ENCODE measurements around the gene CORO2A. TPM values are rescaled to one million over a fixed set of nuclear protein-coding genes. Genes with fewer than 3 reads are reported as not detected.

CORO2A gene
- total RNA-seq, 1 experiment from 2014 or later: 30.5 TPM

DNA sequence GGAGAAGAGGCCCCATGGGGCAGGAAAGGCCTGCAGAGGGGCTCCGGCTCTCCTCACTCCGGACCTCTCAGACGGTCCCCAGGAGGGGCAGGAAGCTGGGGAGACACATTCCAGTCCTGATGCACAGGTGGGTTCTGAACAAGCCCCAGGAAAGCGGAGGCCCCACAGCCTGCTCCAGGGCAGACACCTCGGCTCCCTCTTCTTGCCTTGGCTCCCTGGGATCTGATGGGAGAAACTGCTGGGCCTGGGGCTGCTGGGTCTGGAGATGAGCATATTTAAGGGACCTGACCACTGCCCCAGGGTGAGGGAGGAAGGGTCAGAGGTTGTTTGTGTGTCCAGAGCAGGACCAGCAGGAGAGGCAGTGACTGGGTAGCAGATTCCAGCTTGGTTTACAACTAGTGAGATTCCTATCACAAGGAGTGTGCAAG, 1.2 kb downstream of the CORO2A start:
- Histone ChIP-seq H3K36me3 (replicated peaks; ENCODE audit: control insufficient read depth, insufficient read depth, low read length) (no peaks in the 10 kb centered on the region; the same call in 1 of the 2 replicates), H3K4me3 (ENCODE audit: insufficient read depth, low read depth, low read length) (peak overlapping the region; percentile 83), H3K27me3 (ENCODE audit: control insufficient read depth, insufficient read depth, low read length) (no peaks in the 10 kb centered on the region)
- DNase-seq: peak; percentile 50

- no peaks in the 10 kb centered on the region for H3K27me3 ChIP-seq (ENCODE audit: control insufficient read depth, insufficient read depth, low read length)
- H3K36me3 ChIP-seq (replicated peaks; ENCODE audit: control insufficient read depth, insufficient read depth, low read length): no peaks in the 10 kb centered on the region; the same call in 1 of the 2 replicates
- DNase-seq: no peak
- no peak overlapping the region for H3K4me3 ChIP-seq (ENCODE audit: insufficient read depth, low read depth, low read length)
Measured at GRCh38 chr9:98190757-98191105, 1.7 kb downstream of the CORO2A start.

GRCh38 chr9:98189412-98189811, 3.0 kb downstream of the CORO2A start:
- H3K36me3 ChIP-seq (replicated peaks; ENCODE audit: control insufficient read depth, insufficient read depth, low read length): no peaks in the 10 kb centered on the region; the same call in 1 of the 2 replicates
- H3K27me3 ChIP-seq (ENCODE audit: control insufficient read depth, insufficient read depth, low read length): no peaks in the 10 kb centered on the region
- no peak for DNase-seq
- no peak overlapping the region for H3K4me3 ChIP-seq (ENCODE audit: insufficient read depth, low read depth, low read length)

DNA sequence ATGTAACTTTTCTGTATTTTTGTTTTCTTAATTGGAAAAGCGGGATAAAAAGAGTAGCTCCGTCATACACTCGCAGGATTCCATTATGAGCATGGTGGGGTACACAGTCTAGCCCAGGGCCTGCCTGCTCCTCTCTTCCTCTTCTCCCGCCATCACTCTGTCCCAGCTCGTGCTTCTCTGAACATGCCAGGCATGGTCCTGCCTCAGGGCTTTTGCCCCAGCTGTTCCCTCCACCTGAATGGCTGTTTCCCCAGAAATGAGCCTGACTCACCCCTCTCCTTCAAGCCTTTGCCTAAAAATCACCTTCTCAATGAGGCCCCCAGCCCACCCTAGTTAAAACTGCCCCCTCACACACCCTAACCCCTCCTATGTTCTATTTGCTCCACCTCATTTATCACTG, 4.5 kb downstream of the CORO2A start:
- Histone ChIP-seq H3K36me3 (replicated peaks; ENCODE audit: control insufficient read depth, insufficient read depth, low read length) (no peaks in the 10 kb centered on the region; the same call in 1 of the 2 replicates), H3K4me3 (ENCODE audit: insufficient read depth, low read depth, low read length) (no peak overlapping the region), H3K27me3 (ENCODE audit: control insufficient read depth, insufficient read depth, low read length) (no peaks in the 10 kb centered on the region)
- DNase-seq: no peak

GRCh38 chr9:98186236-98186635, 6.2 kb downstream of the CORO2A start:
- H3K36me3 ChIP-seq (replicated peaks; ENCODE audit: control insufficient read depth, insufficient read depth, low read length): no peaks in the 10 kb centered on the region; the same call in 1 of the 2 replicates
- H3K27me3 ChIP-seq (ENCODE audit: control insufficient read depth, insufficient read depth, low read length): no peaks in the 10 kb centered on the region
- no peak for DNase-seq
- H3K4me3 ChIP-seq (ENCODE audit: insufficient read depth, low read depth, low read length): no peak overlapping the region

DNA sequence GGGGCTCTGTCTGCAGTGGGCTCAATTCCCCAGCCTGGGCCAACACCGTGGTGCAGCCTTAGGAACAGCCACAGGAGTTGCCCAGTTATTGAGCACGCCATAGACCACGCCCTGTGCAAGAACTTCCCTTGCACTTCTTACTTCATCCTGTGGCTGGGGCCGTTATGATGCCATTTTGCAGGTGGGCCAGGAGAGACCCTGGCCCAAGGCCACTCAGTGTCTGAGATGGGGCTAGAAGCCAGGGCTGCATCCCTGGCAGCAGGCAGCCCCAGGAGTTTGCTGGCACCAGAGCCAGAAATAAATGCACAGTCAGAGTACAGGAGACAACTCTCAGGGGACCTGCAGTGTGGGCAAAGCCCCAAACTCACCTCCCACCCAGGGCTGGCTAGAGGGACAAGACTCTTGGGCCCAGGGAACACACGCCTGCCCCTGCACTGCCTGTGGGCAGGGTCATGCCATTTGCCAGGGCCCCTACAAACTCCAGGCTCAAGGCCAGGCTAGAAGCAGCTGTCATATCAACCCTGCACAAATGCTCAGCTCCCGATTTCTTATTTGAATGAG, 6.7 kb downstream of the CORO2A start:
- Histone ChIP-seq H3K36me3 (replicated peaks; ENCODE audit: control insufficient read depth, insufficient read depth, low read length) (no peaks in the 10 kb centered on the region), H3K27me3 (ENCODE audit: control insufficient read depth, insufficient read depth, low read length) (no peaks in the 10 kb centered on the region), H3K4me3 (ENCODE audit: insufficient read depth, low read depth, low read length) (no peak overlapping the region)
- DNase-seq: no peak

- no peaks in the 10 kb centered on the region for H3K36me3 ChIP-seq (replicated peaks; ENCODE audit: control insufficient read depth, insufficient read depth, low read length)
- no peak overlapping the region for H3K4me3 ChIP-seq (ENCODE audit: insufficient read depth, low read depth, low read length)
- no peaks in the 10 kb centered on the region for H3K27me3 ChIP-seq (ENCODE audit: control insufficient read depth, insufficient read depth, low read length)
- no peak for DNase-seq
Measured at GRCh38 chr9:98185021-98185567, 7.3 kb downstream of the CORO2A start.

- Histone ChIP-seq H3K4me3 (ENCODE audit: insufficient read depth, low read depth, low read length) (no peak overlapping the region), H3K36me3 (replicated peaks; ENCODE audit: control insufficient read depth, insufficient read depth, low read length) (no peaks in the 10 kb centered on the region), H3K27me3 (ENCODE audit: control insufficient read depth, insufficient read depth, low read length) (no peaks in the 10 kb centered on the region)
- DNase-seq: no peak
Measured at GRCh38 chr9:98184326-98184725, 8.1 kb downstream of the CORO2A start.

DNA sequence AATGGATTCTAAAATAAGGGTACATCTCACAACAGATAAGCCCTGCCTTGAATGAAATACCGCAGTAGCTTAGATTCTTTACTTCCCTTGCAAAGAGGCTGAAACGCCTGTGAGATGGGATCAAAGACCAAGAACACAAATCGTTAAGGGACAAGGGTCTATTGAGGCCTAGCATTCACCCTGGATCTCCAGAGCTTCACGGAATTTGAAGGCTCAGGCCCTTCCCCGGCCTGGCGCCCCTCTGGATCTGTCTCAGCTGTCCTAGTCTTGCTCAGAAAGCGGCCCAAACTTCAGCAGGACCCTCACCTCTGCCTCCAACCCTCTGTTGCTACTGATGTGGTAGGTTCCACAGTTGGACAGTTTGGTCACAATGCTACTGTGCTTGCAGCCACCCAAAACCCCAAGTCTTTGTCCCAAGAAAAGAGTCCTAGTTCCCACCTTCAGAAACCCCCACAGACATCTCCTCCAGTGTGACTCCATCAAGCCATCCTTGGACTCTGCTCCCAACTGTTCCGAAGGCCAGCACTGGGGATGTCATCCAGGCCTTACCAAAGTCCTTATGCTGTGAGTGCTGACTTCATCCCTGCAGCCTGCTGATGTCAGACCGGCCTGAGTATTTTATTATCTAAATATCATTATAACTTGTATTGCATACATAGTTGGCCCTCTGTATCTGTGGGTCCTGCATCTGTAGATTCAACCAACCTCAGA, 9.4 kb downstream of the CORO2A start:
- H3K27me3 ChIP-seq (ENCODE audit: control insufficient read depth, insufficient read depth, low read length): no peaks in the 10 kb centered on the region
- no peak for DNase-seq
- no peak overlapping the region for H3K4me3 ChIP-seq (ENCODE audit: insufficient read depth, low read depth, low read length)
- H3K36me3 ChIP-seq (replicated peaks; ENCODE audit: control insufficient read depth, insufficient read depth, low read length): no peaks in the 10 kb centered on the region

DNA sequence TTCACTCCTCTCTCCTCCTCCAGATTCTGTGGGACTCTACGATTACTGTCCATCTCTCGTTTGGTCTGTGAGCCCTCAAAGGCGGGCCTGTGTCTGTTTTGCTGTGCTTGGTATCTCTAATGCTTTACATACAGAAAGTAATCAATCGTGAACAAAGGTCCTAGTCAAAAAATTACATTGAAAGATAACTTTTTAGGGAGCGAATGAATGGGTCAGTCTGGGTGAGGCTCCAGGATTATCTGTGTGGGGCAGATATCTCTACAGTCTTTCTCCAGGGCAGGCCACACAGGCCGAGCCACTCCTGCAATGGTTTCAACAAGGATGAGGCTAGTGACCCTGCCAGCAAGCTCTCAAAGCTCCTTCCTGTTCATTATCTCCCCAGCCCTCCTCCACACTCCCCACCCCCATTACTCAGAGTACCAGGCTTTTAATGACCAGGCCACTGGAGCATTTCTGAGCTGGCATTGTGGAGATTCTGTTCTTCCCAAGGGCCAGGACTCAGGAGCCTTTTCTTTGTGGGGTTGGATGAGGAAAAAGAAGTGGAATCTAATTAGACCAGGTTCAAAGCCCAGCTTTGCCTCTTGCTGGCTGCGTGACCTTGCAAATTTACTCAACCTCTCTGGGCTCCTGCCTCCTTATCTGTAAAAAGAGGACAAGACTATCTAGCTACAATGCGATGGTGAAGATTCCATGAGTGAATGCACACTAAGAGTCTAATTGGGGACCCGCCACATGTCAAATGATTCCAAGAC, 10.2 kb downstream of the CORO2A start:
- Histone ChIP-seq H3K36me3 (replicated peaks; ENCODE audit: control insufficient read depth, insufficient read depth, low read length) (no peaks in the 10 kb centered on the region), H3K4me3 (ENCODE audit: insufficient read depth, low read depth, low read length) (no peak overlapping the region), H3K27me3 (ENCODE audit: control insufficient read depth, insufficient read depth, low read length) (no peaks in the 10 kb centered on the region)
- DNase-seq: no peak

GRCh38 chr9:98181746-98182068, 10.7 kb downstream of the CORO2A start:
- H3K4me3 ChIP-seq (ENCODE audit: insufficient read depth, low read depth, low read length): no peak overlapping the region
- no peak for DNase-seq
- H3K27me3 ChIP-seq (ENCODE audit: control insufficient read depth, insufficient read depth, low read length): no peaks in the 10 kb centered on the region
- H3K36me3 ChIP-seq (replicated peaks; ENCODE audit: control insufficient read depth, insufficient read depth, low read length): no peaks in the 10 kb centered on the region

GRCh38 chr9:98180996-98181395, 11.4 kb downstream of the CORO2A start:
- H3K36me3 ChIP-seq (replicated peaks; ENCODE audit: control insufficient read depth, insufficient read depth, low read length): no peaks in the 10 kb centered on the region
- no peak for DNase-seq
- no peak overlapping the region for H3K4me3 ChIP-seq (ENCODE audit: insufficient read depth, low read depth, low read length)
- H3K27me3 ChIP-seq (ENCODE audit: control insufficient read depth, insufficient read depth, low read length): no peaks in the 10 kb centered on the region

DNA sequence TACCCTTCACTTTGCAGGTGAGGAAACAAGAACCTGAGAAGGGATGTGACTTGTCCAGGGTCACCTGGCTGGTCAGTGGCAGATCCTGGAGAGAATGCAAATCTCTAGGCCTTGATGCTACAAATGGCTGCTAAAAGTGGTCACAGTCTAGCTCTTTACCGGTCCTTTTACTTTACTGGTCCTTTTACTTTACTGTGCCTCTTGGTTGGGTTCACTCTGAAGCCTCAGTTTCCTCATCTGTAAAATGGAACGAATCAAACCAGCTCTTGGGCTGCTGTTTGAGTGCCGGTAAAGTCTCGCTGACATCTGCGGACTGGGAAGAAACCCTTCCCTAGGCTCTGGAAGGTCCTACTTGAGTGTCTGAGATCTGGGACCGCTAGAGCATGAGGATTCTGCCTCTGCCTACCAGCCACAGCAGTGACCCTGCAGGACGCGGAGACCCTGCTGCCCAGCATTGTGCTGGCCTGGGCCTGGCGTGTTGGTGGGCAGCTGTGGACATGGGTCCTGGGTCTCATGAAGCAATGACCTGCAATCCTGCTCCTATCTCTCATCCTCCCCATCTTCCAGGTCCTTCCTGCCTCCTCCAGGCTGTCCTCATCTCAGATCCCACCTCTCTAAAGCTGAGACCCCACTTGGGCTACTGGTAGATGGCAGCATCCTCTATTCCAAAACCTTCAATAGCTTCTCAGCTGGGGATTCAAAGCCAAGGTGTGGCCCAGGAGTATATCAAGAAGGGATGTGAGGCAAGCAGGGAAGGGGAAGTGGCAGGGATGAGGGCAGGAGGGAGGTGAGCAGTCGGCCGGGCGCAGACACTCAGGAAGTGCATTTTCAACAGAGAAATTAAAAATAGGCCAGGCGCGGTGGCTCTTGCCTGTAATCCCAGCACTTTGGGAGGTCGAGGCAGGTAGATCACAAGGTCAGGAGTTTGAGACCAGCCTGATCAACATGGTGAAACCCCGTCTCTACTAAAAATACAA, 13.3 kb downstream of the CORO2A start:
- Histone ChIP-seq H3K4me3 (ENCODE audit: insufficient read depth, low read depth, low read length) (no peak overlapping the region), H3K36me3 (replicated peaks; ENCODE audit: control insufficient read depth, insufficient read depth, low read length) (no peaks in the 10 kb centered on the region), H3K27me3 (ENCODE audit: control insufficient read depth, insufficient read depth, low read length) (no peaks in the 10 kb centered on the region)
- DNase-seq: no peak

Measured in H7 (cell line).